HS-5 (cell line): Measurements from ENCODE around the gene TMEM207.
A peak's percentile ranks its signal among the peaks of the same experiment; 100 is the strongest.

Experiments
- DNase-seq: peaks from one replicate; pipeline ENCODE4 v3.0.0-alpha.2; 2012; ENCODE audit warnings: low read depth

TMEM207 gene

DNA sequence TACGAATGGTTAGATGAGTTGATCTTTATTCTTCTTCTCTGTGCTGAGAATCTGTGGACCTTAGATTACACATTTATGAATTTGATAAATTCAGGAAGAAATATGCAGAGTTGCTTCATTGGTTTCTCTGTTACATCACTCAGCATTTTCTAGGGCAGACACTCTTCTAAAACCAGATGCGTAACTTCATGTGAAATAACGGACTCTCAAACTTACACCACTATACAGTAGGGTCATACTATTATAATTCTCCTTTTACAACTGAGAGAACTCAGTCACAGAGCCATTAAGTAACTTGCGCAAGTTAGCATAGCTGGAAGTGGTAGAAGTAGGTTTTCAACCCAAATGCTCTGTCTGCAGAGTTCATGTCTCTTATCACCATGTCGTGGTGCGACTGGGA lies 5.7 kb downstream of the TMEM207 start:
- DNase-seq = no peak

DNA sequence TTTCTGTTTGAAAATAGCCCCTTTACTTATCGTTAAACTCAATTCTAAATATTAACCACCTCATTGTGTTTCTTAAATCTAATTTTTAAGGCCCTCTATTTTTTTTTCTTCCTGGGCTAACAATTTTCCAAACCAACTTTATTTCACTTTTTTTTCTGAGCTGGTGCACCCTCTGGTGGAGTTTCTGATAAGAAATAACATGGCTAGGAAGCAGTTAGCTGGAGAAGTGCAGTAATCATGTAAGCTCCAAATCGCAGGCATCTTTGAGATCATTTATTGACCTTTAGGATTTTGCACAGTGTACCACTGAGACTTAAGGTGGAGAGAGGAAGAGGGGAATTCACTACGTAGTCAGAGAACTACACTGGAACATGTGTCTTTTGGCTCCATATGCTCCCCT lies 6.4 kb downstream of the TMEM207 start:
- DNase-seq = no peak

DNA sequence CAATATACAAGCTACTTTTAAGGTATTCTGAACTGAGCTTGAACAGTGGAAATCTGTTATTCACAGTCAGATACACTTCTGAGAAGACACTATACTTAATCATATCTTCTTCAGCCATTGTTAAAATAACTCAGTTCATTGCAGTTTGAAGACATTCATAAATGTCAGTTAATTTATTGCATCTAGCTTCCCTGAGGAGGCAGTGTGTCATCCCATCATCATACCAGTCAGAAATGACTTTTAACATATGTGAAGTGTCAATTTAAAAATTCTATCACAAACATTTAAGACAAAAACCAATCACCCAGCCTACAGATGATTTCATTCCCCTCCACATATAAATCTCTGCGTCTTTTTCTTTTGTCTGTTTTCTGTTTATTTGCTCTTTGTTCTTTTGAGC lies 7.5 kb downstream of the TMEM207 start:
- DNase-seq = no peak

DNA sequence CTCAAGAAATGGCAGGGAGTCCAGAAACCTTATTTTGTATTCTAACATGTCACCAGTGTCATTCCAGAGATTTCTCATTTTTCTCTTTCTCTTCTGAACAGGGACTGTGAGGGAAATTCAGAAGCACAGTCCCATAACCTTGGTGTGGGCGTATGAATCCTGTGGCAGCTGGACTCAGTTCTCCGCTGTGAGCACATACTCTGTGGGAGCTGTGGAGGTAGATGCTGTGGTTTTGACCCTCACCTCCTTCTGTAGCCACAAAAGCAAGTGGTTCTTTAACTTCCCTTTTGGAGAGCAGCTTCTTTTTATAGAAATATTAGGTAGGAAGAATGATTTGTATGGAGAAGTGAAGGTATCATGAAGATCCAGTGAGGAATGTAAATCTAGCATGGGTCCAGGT lies 13.4 kb downstream of the TMEM207 start:
- no peak for DNase-seq

DNA sequence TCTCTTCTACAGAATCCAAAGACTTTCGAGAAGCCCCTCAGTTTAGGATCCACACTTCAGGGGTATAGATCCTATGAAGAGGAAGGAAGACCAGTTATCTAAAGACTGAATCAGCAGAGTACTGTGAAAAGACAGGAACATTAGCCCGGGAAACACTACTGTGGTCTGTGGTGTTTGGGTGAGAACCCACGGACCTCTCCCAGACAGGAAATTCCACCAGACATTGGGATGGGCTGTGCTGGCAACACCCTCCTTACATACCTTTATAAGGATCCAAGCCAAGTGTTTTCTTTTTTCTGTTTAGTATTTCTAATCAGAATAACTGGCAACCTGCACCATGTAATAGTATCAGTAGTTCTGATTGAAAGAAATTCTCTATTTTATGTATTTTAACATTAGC lies 14.1 kb downstream of the TMEM207 start:
- no peak for DNase-seq

DNA sequence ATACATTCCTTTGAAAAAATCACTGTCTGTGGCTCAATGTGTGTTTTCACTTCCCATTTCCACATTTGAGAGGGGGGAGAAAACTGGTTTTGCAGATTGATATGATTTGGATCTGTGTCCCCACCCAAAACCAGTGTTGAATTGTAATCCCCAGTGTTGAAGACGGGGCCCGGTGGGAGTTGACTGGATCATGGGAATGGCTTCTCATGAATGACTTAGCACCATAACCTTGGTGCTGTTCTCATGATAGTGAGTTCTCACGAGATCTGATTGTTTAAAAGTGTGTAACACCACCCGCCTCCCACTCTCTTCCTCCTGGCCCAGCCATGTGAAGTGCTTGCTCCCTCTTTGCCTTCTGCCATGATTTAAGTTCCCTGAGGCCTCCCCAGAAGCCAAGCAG lies 16.1 kb downstream of the TMEM207 start:
- DNase-seq = no peak

DNA sequence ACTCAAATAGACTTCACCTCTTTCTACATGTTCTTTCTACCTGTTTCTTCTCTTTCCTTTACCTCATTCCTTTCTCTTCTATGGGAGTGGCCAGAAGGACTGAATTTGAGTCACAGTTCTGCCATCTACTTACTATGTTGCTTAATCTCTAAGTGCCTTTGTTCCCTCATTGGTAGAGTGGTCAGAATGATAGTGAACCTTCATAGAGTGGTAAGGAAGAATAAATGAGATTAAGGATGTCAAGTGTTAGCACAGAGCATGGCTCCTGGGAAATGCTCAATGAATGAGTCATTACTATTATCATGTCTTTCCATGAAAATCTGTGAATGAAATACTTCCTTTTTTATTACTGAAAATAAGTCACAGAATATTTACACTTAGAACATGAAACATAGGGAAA lies 17.5 kb downstream of the TMEM207 start:
- no peak for DNase-seq

DNA sequence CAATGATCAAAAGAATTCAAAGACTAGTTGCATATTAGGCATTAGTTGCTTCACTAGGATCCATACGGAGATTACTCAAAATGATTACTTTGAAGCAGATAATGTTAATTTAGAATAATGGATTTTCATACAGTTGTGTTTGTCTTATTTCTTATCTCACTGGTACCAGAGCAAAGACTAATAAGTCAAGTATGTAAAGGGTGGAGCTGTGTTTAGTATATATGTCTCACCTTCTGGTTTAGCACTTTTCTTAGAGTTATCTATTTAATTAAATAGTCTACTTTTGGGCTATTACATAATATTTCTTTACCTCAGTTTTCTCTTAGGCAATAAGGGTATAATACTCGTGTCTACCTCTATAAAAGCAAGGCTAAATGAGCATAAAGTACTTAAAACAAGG lies 18.8 kb downstream of the TMEM207 start:
- DNase-seq = no peak

DNA sequence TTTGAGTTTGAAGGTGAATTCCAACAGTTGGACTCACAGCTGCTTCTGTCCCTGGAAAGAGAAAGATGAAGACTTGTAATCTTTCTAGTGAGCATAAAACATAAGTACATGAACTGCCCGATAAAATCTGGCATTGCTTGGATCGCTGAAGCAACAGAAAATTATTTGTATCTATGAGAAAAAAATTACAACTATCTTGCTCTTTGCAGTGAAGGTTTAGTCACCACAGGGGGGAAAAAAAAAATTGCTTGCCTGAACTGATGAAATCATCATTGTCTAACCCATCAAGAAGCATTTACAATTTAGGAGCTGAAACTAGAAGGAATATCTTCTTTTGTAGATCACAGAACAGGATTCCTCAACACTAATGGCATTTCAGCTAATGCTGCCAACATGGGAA lies 20.0 kb downstream of the TMEM207 start:
- no peak for DNase-seq

DNA sequence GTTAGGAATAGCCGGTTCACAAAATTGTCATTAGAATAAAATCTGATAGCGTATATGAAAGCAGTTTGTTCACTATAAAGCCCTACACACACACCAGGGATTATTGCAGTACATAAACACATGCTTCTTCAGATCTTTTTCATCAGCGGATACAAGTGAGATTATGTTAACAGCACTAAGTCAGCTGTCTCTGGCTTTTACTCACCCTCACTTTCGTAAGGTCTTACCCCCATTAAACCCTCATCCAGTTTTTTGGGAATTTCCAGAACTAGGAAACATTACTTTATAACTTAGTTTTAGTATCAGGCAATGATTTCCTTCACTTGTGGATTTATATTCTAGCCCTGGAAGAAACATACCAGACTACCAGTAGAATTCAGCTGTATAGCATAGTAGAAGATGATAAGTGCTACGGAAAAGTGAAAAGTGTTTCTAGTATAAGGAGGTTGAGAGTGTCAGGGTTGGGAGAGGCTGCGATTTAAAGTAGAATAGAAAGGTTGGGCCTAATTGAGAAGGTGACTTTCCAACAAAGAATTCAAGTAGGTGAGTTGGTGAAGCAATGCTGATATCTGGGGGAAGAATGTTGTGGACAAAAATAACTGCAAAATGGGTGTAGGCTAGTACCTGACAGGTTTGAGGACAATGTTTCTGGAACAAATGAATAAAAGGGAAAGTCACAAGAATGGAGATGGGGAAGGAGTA lies 22.7 kb downstream of the TMEM207 start:
- DNase-seq = no peak

DNA sequence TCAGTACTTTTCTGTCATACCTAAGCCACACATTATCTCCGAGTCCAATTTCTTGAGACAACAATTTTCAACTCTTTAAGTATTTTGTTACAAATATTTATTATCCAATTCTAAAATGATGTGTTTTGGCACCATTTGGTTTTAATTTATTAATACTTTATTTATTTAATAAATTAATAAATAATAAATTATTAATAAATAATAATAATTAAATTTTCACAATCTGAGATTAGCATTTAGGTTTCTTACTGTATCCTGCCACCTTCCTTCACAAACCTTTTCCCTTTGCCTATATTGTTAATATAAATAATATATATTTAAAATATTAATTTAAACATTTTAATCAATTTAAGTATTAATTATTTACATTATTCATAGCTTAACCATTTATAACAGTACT lies 23.9 kb downstream of the TMEM207 start:
- DNase-seq = no peak

DNA sequence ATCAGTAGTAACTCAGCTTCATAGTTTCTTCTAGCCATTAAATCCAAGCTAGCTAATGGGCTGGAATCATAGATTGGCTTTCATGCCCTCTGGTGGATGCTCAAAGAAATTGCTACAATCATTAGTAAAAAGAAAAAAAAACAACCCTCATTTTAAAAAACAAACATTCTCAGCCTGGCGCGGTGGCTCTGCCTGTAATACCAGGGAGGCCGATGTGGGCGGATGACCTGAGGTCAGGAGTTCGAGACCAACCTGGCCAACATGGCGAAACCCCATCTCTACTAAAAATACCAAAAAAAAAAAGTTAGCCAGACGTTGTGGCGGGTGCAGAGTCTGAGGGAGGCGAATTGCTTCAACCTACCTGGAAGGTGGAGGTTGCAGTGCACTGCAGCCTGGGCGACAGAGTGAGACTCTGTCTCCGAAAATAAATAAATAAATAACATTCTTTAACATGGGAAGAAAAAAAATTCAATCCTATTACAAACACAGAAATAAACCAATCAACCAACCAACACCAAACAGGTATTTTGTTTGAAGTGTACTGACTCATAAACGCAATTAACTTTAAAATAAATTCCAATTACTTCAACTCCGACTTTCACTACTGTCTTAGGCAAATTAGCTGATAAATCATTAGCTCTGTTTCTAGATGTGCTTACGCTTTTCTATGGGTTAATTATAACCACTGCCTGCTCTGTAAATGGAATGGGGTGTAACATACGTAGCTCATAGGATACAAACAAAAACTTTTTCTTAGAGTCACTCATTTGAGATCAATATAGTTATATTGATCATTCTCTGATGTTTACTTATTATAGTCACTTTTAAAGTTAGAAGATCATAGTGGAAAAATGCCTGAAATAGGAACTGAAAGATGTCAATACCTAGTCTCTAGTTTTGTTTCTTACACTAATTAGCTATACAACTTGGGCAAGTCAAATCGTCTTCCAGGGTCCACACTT lies 24.9 kb downstream of the TMEM207 start:
- DNase-seq = peak; percentile 60

DNA sequence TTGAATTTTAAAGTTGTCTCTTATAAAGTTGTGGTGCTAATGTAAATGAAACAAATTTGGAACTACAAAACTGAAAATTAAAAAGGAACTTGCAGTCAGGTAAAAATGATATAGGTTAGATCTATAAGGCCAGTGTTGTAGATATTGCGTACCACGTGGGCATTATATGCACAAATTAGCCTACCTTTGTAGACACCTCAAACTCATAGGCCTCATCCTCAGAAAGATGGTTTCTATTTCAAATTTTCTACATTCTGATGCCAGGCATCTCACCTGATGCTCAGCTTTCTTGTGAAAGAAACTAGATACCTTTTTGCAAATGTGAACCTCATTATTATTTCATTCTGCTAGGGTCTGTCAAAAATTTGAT lies 25.6 kb downstream of the TMEM207 start:
- no peak for DNase-seq

DNA sequence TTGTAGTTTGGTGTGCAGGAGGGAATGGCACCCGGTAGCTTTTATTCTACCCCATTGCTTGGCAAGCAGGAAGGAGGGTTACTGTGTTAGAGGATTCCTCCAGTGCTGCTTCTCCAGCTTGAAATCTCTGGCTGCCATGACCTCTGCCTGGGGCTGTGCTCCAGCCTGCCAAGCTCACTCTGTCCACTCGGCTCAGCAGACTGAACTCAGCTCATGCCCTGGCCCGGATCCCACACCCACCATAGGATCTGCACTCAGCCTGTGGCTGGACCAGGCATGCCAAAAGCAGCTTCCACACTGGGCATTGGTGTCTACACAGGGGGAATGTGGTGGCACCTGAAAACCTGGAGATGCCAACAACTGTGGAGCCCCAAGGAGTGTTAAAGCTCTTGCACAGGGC lies 35.4 kb downstream of the TMEM207 start:
- DNase-seq = no peak

DNA sequence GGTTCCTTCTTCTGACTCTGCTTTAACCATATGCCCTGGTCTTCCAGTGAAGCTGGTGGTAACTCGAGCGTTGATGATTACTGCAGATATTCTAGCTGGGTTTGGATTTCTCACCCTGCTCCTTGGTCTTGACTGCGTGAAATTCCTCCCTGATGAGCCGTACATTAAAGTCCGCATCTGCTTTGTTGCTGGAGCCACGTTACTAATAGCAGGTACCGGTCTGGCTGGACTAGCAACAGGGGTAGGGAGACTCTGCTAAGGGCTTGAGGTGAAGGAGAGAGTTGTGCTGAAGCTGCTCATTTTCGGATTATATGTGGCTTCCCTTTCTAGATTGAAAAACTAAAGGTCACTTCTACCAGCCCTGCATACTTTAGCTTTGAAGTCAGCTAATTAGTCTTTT lies 45.0 kb downstream of the TMEM207 start:
- DNase-seq = no peak

DNA sequence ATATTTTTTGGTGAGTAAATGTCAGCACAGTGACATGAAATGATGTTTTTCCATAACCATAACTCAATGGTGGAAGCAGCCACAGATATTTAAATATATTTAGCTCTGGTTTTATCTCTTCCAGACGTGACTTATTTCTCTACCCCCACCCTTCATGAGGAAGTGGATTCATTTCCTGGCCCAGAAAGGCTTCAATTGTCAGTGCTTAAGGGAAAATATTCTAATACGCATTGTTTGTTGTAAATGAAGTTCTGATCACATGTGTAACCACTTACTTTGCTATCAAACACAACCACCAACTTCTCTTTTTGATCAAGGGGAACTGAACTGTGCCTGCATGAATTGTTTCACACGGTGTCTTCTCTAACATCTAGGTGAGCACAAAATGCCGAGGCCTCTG lies 47.7 kb downstream of the TMEM207 start:
- DNase-seq = no peak

DNA sequence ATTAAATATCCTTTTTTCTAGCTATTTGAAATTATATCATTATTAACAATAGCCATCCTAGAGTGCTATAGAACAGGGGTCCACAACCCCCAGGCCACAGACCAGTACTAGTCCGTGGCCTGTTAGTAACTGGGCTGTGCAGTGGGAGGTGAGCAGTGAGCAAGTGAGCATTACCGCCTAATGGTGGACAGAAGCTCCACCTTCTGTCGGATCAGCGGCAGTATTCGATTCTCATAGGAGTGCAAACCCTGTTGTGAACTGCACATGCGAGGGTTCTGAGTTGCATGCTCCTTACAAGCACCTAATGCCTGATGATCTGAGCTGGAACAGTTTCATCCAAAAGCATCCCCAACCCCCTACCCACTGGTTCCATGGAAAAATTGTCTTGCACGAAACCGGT lies 50.0 kb downstream of the TMEM207 start:
- DNase-seq = no peak

DNA sequence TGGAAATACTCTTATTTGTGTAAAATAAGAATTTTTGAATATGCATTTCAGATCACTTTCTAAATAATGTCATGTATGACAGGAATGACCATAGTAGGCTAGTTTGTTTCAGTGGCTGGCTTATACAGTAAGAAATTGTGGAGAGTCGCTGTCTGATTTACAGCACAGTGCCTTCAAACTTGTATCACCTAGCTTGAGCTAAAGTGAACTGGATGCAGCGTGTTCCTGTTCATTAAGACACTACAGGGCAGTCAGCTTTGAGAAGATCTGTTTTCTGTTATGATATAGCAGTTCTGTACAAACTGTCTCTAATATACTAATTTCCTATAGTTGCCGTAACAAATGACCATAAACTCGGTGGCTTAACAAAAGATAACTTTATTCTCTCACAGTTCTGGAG lies 51.8 kb downstream of the TMEM207 start:
- no peak for DNase-seq

DNA sequence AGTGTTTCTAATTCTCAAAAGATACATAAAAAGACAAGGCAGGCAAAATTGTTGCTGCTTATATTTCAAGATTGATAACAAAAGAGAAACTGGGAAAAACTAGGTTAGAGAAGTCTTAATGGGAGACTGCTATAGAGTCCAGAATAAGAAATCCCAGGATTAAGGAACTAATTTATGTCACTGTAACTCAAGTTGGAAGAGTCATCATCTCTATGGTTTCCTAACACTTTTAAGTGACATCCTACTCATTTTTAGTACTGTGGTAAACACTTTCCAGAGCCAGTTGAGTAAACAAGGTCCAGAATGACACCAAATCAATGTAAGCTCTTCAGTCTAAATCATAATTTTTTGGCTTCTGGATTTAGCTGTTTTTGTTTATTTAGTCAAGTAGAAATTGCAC lies 53.7 kb downstream of the TMEM207 start:
- no peak for DNase-seq

DNA sequence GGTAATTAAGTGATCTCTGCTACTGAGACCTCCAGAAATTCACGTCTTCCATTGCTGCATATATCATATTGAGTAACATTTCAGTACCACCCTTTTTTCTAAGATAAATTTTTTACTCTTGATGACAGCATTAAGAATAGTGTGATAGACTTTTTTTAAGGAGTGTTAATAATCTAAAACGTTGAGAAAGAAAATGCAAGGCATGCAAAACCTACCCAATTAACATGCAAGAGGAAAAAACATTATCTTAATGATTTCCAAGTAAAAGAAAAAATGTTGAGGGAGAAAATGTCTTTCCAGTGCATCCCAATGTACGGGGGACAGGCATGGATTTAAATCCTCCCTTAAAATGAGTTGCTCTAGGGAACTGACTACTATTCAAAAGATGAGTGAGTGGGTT lies 61.0 kb downstream of the TMEM207 start:
- no peak for DNase-seq

DNA sequence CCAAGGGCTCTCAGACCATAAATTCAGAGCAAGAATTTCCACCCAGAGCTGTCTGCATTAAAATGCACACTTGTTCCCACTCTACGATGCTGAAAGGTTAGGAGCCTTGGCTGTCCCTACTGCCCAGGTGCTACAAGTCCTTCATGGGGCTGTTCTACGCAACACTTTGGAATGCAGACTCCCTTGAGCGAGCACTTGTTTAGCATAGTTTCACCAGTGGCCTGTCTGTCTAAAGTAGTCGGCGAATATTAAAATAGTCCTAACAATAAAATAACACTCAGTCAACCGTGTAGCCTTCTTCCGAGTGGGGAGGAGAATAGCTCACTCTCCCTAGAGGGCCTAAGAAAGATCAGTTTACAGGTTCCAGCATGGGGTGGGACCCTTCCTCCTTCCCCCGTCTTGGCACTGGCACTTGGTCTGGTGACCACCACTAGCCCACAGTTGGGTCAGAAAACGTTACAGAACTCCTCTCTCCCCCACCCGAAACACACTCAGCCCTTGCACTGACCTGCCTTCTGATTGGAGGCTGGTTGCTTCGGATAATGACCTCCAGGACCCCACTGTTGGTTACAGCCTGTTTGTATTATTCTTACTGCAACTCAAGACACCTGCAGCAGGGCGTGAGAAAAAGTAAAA lies 62.0 kb downstream of the TMEM207 start, which contains the start of gene CLDN16:
Gene CLDN16, plus strand, starts transcription at position 586 of the 636 bp plus-strand sequence. CDS start 167 bp downstream, outside the sequence.
- DNase-seq = no peak

DNA sequence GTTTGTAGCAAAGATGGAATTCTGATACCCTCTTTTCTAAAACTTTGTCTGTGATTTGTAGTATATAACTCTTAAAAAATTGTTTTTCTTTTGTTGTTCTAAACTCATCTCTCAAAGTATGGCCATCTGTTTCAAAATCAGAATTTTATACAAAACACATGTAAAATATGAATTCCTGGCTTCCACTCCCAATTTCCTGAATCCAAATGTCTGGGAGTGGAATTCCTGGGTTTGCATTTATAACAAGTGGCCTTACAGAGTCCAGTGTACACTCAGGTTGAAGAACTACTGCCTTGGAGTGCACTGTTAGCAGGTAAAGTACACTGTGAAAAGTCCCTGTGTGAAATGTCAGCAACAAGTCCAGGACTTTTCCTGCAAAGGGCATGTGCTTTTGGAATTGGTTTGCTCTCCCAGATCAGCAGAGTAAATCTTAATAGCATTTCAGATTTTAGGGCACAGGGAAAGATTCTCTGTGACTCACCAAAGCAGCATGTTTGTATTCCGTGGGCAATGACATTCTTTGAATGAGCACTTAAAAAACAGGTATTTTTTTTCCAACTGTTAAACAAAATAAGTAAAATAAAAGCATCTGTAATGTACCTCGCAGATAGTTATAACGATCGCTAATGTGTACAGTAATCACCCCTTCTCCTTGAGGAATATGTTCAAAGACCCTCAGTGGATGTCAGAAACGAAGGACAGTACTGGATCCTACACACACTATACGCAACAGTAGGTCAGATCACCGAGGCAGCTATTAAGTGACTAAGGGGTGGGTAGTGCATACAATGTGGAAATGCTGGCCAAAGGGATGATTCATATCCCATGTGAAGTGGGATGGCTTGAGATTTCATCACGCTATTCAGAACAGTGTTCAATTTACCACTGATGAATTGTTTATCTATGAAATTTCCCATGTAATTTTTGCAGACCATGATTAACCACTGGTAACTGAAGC lies 63.7 kb downstream of the TMEM207 start:
- peak; percentile 96 for DNase-seq
